Smooth muscle cell (in vitro differentiated cells): ENCODE results near the gene TRAPPC4. TPM values are rescaled to one million over a fixed set of nuclear protein-coding genes. Genes with fewer than 3 reads are reported as not detected.
A peak's percentile ranks its signal among the peaks of the same experiment; 100 is the strongest.

Source experiments
- DNase-seq: peaks from one replicate; lab custom pipeline; 2025; ENCODE audit not compliant: unreplicated experiment; lab: John Stamatoyannopoulos, UW
- H2AFZ ChIP-seq: fragments of 200-600 bp; sonication (generic); 2 replicates; pipeline ENCODE4 v1.6.0; 2016; ENCODE audit warnings: antibody characterized with exemption, low read depth, mild to moderate bottlenecking
- H3F3A ChIP-seq: fragments of 200-600 bp; sonication (generic); 2 replicates; pipeline ENCODE4 v1.6.0; 2017; ENCODE audit warnings: antibody characterized with exemption, low read depth
- H3K27ac ChIP-seq: fragments of 200-600 bp; sonication (generic); 2 replicates; pipeline ENCODE4 v1.5.1; 2016; ENCODE audit warnings: low read depth, mild to moderate bottlenecking
- H3K27me3 ChIP-seq: fragments of 200-600 bp; sonication (generic); 2 replicates; pipeline ENCODE4 v1.6.1; 2016; ENCODE audit warnings: low read depth, mild to moderate bottlenecking
- H3K36me3 ChIP-seq: fragments of 200-600 bp; sonication (generic); 2 replicates; pipeline ENCODE4 v1.5.1; 2016; ENCODE audit warnings: low read depth
- H3K4me1 ChIP-seq: fragments of 200-600 bp; sonication (generic); 2 replicates; pipeline ENCODE4 v1.5.1; 2016; ENCODE audit warnings: low read depth
- H3K4me2 ChIP-seq: fragments of 200-600 bp; sonication (generic); 2 replicates; pipeline ENCODE4 v1.6.0; 2016; ENCODE audit warnings: mild to moderate bottlenecking
- H3K4me3 ChIP-seq: fragments of 200-600 bp; sonication (generic); 2 replicates; pipeline ENCODE4 v1.5.1; 2016; ENCODE audit warnings: mild to moderate bottlenecking
- H3K79me2 ChIP-seq: fragments of 200-600 bp; sonication (generic); 2 replicates; pipeline ENCODE4 v1.6.0; 2016; ENCODE audit warnings: low read depth, mild to moderate bottlenecking
- H3K9ac ChIP-seq: fragments of 200-600 bp; sonication (generic); 2 replicates; pipeline ENCODE4 v1.6.0; 2016; ENCODE audit warnings: low read depth
- H3K9me3 ChIP-seq: fragments of 200-600 bp; sonication (generic); replicated peaks from 2 replicates; pipeline ENCODE4 v1.5.1; 2016; ENCODE audit warnings: low read depth
- H4K20me1 ChIP-seq: fragments of 200-600 bp; sonication (generic); 2 replicates; pipeline ENCODE4 v1.6.0; 2016; ENCODE audit warnings: low read depth
- WGBS: methylation state at CpG from one replicate; pipeline ENCODE4 v1.1.7; 2016; ENCODE audit warnings: low lambda C conversion rate; 5-methylcytosine and 5-hydroxymethylcytosine counted together
- polyA plus RNA-seq: library from polyadenylated mRNA; unstranded; fragments of >200 nt; fragmentation: Nextera tagmentation; extraction: Ambion mirVana; gene quantifications from 2 replicates; pipeline ENCODE4 v1.2.1, GENCODE V29; 2016
- total RNA-seq: library from RNA; depleted of rRNA; stranded (reverse); fragments of >200 nt; gene quantifications from 2 replicates; pipeline ENCODE4 v1.2.3, GENCODE V29; 2014
- TF ChIP-seq, protein P1 (sequence below): fragments of 200-600 bp; sonication (generic); IDR thresholded peaks from 2 replicates; pipeline ENCODE4 v1.5.1; 2017; ENCODE audit warnings: borderline replicate concordance, mild to moderate bottlenecking, antibody characterized with exemption; ENCODE audit not compliant: insufficient read depth, poor library complexity, severe bottlenecking

The TRAPPC4 gene
- total and polyA plus RNA-seq, 2 experiments from 2014 or later, result 103 to 168 TPM

DNA sequence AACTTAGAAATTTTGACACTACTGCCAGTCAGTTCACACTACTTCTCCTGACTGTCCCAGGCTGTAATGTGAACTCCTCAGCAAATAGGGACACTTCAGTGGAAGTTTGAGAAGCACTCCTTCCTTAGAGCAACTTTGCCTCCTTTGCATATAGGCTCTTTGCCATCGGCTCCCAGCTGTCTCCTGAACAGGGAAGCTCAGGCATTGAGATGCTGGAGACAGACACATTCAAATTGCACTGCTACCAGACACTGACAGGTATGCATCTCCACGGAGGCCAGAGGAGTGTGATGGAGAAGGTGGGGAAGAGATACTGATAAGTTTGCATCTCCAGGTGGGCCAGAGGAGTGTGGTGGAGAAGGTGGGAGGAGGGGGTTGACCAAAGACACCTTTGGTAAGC lies 1.4 kb downstream of the TRAPPC4 start:
- TF ChIP-seq, protein P1, sequence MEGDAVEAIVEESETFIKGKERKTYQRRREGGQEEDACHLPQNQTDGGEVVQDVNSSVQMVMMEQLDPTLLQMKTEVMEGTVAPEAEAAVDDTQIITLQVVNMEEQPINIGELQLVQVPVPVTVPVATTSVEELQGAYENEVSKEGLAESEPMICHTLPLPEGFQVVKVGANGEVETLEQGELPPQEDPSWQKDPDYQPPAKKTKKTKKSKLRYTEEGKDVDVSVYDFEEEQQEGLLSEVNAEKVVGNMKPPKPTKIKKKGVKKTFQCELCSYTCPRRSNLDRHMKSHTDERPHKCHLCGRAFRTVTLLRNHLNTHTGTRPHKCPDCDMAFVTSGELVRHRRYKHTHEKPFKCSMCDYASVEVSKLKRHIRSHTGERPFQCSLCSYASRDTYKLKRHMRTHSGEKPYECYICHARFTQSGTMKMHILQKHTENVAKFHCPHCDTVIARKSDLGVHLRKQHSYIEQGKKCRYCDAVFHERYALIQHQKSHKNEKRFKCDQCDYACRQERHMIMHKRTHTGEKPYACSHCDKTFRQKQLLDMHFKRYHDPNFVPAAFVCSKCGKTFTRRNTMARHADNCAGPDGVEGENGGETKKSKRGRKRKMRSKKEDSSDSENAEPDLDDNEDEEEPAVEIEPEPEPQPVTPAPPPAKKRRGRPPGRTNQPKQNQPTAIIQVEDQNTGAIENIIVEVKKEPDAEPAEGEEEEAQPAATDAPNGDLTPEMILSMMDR, result no peak
- Histone ChIP-seq H3K27me3 (no peaks in the 10 kb centered on the region), H4K20me1 (peaks cover 38% of the 10 kb centered on the region), H3K27ac (no peak overlapping the region), H3K4me2 (peak overlapping the region; percentile 98), H3K4me3 (peak overlapping the region; percentile 96), H3K79me2 (peaks cover 58% of the 10 kb centered on the region), H2AFZ (no peak overlapping the region), H3F3A (peaks cover 32% of the 10 kb centered on the region), H3K9ac (no peak overlapping the region), H3K9me3 (no peaks in the 10 kb centered on the region), H3K4me1 (peaks cover 21% of the 10 kb centered on the region), H3K36me3 (no peaks in the 10 kb centered on the region)
- no peak for DNase-seq
- WGBS, result 56% methylated on average over 2 of the region's 2 CpGs

DNA sequence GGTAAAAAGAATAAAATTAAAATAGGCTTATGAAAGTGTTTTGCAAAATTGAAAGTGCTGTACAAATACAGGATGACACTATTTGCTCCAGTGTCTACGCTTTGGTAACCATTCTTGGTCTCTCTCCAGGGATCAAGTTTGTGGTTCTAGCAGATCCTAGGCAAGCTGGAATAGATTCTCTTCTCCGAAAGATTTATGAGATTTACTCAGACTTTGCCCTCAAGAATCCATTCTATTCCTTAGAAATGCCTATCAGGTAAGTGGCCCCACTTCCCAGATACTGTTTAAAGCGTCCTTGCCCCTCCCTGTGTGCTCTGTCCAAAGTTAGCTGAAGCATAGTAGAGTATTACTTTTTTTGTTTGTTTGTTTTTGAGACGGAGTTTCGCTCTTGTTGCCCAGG lies 3.1 kb downstream of the TRAPPC4 start:
- peaks cover 45% of the 10 kb centered on the region for H3K79me2 ChIP-seq
- no peak overlapping the region for H2AFZ ChIP-seq
- H3K4me1 ChIP-seq, result peaks cover 19% of the 10 kb centered on the region
- H3K4me3 ChIP-seq, result no peak overlapping the region
- WGBS, result 97% methylated on average over 5 of the region's 5 CpGs
- TF ChIP-seq, protein P1, result no peak
- no peaks in the 10 kb centered on the region for H3K9me3 ChIP-seq
- no peak overlapping the region for H3K27ac ChIP-seq
- no peak overlapping the region for H3K9ac ChIP-seq
- H3K36me3 ChIP-seq, result no peaks in the 10 kb centered on the region
- no peak for DNase-seq
- H4K20me1 ChIP-seq, result peaks cover 21% of the 10 kb centered on the region
- H3K27me3 ChIP-seq, result no peaks in the 10 kb centered on the region
- no peak overlapping the region for H3K4me2 ChIP-seq
- peaks cover 25% of the 10 kb centered on the region for H3F3A ChIP-seq

DNA sequence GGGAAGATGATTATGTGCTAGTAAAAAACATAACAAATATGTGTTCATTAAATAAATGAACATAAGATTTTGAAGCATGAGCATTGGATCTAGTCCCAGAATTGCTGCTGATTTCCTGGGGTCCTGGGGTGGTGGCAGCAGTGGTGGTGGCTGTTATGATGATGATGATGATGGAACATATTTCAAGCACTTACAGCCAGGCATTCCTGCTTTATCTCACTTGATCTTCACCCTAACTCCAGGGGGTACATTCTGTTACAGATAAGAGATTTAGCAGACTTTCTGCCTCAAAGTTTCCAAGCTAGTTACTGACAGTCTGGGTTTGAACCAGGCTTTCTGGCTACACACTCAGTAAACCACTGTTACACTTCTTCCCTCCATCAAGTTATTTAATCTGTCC lies 5.2 kb downstream of the TRAPPC4 start:
- peaks cover 30% of the 10 kb centered on the region for H3K79me2 ChIP-seq
- TF ChIP-seq, protein P1, result no peak
- H3K9me3 ChIP-seq, result no peaks in the 10 kb centered on the region
- H2AFZ ChIP-seq, result no peak overlapping the region
- peaks cover 14% of the 10 kb centered on the region for H3K4me1 ChIP-seq
- no peak for DNase-seq
- peaks cover 21% of the 10 kb centered on the region for H3F3A ChIP-seq
- H3K36me3 ChIP-seq, result no peaks in the 10 kb centered on the region
- no peak overlapping the region for H3K9ac ChIP-seq
- H3K4me3 ChIP-seq, result no peak overlapping the region
- no peak overlapping the region for H3K4me2 ChIP-seq
- no peaks in the 10 kb centered on the region for H3K27me3 ChIP-seq
- peaks cover 13% of the 10 kb centered on the region for H4K20me1 ChIP-seq
- peak overlapping the region; percentile 13 for H3K27ac ChIP-seq

DNA sequence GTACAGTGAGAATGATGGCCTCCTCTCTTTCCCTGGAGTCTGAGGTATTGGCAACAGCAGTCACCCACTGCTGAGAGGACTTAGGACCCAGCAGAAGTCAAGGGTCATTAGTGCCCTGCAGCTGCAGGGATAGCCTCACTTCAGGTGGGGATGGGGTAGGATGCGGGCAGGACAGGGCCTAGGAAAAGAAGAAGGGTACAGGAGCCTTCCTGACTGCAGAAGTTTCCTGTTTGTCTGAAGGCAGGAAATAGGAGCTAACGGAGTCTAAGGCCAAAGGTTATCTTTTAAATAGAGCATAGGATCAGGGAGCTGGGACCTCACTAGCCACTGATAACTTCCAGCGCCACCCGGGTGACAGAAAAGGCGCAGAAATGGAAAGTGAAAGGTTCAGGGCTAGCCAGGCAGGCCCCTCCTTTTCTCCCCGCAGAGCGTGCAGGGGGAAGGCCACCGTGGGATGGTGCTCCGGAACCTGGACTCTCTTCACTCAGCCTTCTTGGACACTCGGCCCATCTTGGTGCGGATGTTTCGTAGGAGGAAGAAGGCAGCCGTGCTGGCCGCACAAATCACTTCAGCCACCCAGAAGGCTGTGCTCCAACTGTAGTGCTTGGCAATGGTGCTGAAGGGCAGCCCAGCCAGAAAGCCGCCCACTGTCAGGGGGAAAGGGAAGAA lies 6.0 kb downstream of the TRAPPC4 start:
- Histone ChIP-seq H3K79me2 (peaks cover 22% of the 10 kb centered on the region), H3K4me2 (no peak overlapping the region)

More for the DNA sequence above, 6.0 kb downstream of the TRAPPC4 start:
- no peaks in the 10 kb centered on the region for H3K36me3 ChIP-seq
- no peak for DNase-seq
- H3K9me3 ChIP-seq, result no peaks in the 10 kb centered on the region
- 67% methylated on average over 15 of the region's 15 CpGs for WGBS
- peaks cover 12% of the 10 kb centered on the region for H4K20me1 ChIP-seq
- H3K27me3 ChIP-seq, result no peaks in the 10 kb centered on the region
- peaks cover 24% of the 10 kb centered on the region for H3F3A ChIP-seq
- peaks cover 20% of the 10 kb centered on the region for H3K4me1 ChIP-seq
- H3K27ac ChIP-seq, result no peak overlapping the region
- H3K9ac ChIP-seq, result no peak overlapping the region
- H2AFZ ChIP-seq, result no peak overlapping the region
- H3K4me3 ChIP-seq, result no peak overlapping the region
- TF ChIP-seq, protein P1, result no peak
